ENCODE data around the gene OLIG3. TPM values are rescaled to one million over a fixed set of nuclear protein-coding genes. Genes with fewer than 3 reads are reported as not detected.
A peak's percentile ranks its signal among the peaks of the same experiment; 100 is the strongest.

The OLIG3 gene
- total and polyA plus RNA-seq, 5 donors, result not detected

DNA sequence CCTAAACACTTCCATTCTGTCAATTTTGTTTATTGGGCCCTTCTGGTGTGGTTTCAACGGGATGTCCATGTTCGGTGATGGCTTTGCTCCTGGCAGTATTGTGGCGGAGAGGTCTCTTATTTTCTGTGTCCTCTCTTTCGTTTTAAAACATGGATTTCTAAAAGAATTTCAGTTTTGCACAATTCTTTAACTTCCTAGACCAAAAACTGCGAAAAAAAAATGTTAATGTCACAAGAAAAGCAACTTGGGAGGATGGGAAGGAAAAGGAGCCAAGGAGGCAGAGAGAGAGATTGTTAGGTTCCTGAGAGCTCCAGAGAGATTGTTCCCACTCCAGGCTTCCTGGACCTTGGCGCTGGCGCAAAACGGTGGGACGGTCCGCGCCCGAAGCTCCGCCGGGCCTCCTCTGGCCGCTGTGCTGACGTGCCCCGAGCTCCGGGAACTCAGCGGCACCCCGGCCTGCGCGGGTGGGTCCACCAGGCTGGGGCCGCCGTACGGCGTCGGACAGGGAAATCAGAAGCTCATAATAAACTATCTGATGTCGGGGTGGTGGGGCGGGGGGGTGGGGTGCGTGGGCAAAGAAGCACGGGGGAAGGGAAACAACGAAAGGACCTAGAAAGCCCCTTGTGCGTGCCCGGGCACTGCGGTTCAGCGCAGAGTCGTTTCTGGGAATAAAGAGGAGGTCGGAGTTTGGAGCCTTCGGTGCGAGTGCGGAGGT, 951 bp upstream of the OLIG3 start:
- H3K4me3 ChIP-seq (ENCODE audit: low read length), result peak overlapping the region; percentile 18
- no peak for DNase-seq
- peak in 1 of 2 donors; percentile 31 for ATAC-seq
- H3K4me1 ChIP-seq (ENCODE audit: control insufficient read depth, insufficient read depth, low read length), result peaks cover 2% of the 10 kb centered on the region
- no peaks in the 10 kb centered on the region for H3K9me3 ChIP-seq (ENCODE audit: control insufficient read depth, low read length)
- 6% methylated on average over 41 of the region's 41 CpGs for WGBS
- no peak overlapping the region for H3K27ac ChIP-seq (ENCODE audit: low read length)
- intact Hi-C loops (cut with DNase I), result no loop called here
- H3K27me3 ChIP-seq (ENCODE audit: control insufficient read depth, insufficient read depth), result no peaks in the 10 kb centered on the region

DNA sequence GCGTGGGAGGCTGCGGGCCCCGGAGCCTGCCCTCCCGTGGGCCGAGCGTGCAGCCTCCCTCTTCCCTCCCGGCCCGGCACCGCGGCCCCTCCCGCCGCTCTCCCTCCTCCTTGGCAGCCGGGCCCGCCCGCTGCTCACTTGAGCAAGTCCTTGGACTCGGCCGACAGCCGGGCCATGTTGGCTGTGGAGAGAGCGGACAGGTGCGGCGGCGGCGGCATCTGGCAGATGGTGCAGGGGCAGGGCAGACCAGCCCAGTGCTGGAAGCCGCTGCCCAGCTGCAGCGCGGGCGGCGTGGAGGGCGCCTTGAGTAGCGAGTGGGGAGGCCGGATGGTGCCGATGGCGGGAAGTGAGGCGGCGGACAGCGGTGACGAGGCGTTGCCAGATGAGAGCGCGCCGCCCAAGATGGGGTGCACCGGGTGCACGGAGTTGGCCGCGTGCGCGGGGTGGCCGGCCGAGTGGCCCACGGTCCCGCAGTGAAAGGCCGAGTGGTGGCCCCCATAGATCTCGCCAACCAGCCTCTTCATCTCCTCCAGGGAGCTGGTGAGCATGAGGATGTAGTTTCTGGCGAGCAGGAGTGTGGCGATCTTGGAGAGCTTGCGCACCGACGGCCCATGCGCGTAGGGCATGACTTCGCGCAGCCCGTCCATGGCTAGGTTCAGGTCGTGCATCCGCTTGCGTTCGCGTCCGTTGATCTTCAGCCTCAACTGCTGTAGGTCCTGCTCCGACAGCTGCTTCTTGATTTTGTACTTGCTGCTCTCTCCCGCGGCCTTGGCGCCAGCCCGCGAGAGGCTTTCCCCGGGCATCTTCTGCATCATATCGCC, 766 bp downstream of the OLIG3 start:
- Histone ChIP-seq H3K4me1 (ENCODE audit: control insufficient read depth, insufficient read depth, low read length) (peaks cover 4% of the 10 kb centered on the region), H3K9me3 (ENCODE audit: control insufficient read depth, low read length) (no peaks in the 10 kb centered on the region), H3K27me3 (ENCODE audit: control insufficient read depth, insufficient read depth) (no peaks in the 10 kb centered on the region), H3K4me3 (ENCODE audit: low read length) (no peak overlapping the region), H3K27ac (ENCODE audit: low read length) (no peak overlapping the region)
- intact Hi-C loops (cut with DNase I), result no loop called here
- ATAC-seq, result no peak
- WGBS, result 4% methylated on average over 77 of the region's 77 CpGs
- DNase-seq, result peak in 1 of 3 donors; percentile 49

DNA sequence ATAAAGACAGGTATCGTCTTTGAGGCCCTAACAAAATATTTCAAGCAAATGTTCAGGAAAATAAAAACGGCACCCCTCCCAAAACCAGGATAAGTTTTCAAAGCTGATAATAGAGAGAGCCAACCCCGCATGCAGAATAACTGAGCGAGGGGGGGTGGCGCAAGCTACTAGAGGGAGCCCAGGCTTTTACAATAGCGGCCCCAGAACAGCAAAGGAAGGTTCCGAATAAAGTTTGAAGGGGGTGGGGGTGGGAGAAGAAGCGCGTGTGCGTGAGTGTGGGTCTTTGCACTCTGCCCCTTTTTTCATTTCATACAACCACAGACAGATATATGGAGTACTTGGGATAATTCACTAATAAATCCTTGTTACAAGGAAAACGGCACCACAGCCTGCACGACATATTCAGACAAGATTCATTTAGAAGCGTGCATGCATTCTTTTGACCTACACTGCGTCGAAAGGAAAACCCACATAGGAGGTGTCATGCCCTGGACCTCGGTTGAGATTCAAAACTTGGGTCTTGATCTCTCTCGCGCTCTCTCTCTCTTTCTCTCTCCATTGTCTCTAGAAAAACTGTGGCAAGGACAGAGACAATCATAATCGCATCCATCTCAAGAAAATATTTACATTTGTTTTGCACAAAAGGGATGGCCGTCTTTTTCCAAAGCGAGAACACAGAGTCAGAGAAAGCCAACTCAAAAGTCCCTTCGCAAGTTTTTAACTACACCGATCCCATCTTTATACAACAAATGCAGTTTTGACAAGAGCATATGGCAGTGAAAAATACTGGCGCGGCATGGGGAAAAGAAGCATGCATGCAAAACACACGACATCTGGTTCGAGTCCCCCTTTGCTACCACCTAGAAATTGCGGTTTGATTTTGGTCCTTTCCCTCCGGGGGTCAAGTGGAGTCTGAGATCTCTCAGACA, 1.6 kb downstream of the OLIG3 start:
- no peaks in the 10 kb centered on the region for H3K27me3 ChIP-seq (ENCODE audit: control insufficient read depth, insufficient read depth)

DNA sequence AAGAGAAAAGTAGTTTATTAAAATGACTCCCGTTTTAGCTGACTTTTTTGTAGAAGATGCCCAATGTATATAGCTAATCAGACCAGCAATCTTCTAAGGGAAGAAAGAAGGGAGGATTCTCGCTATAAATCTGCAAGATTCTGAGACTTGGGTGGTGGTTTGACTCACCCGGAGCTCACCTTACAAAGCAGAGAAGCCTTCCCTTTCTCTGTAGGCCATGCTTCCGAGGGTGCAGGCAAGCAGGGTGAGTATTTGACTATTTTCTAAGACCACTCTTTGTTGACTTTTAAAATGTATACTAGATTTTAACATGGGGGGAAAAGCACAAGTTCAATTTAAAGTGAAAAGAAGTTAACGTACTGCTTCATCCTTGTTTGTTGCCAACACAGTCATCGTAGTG, 2.7 kb downstream of the OLIG3 start:
- ATAC-seq (no peak), DNase-seq (no peak)
- Histone ChIP-seq H3K27me3 (ENCODE audit: control insufficient read depth, insufficient read depth) (no peaks in the 10 kb centered on the region), H3K4me3 (ENCODE audit: low read length) (no peak overlapping the region), H3K4me1 (ENCODE audit: control insufficient read depth, insufficient read depth, low read length) (peaks cover 4% of the 10 kb centered on the region), H3K27ac (ENCODE audit: low read length) (no peak overlapping the region), H3K9me3 (ENCODE audit: control insufficient read depth, low read length) (no peaks in the 10 kb centered on the region)
- WGBS, result 42% methylated on average over 6 of the region's 6 CpGs
- intact Hi-C loops (cut with DNase I), result no loop called here

More for the DNA sequence above, 1.6 kb downstream of the OLIG3 start:
- DNase-seq (no peak), ATAC-seq (no peak)
- no peaks in the 10 kb centered on the region for H3K9me3 ChIP-seq (ENCODE audit: control insufficient read depth, low read length)
- no peak overlapping the region for H3K4me3 ChIP-seq (ENCODE audit: low read length)
- H3K27ac ChIP-seq (ENCODE audit: low read length), result no peak overlapping the region
- intact Hi-C loops (cut with DNase I), result no loop called here
- WGBS, result 10% methylated on average over 29 of the region's 29 CpGs
- peaks cover 4% of the 10 kb centered on the region for H3K4me1 ChIP-seq (ENCODE audit: control insufficient read depth, insufficient read depth, low read length)

DNA sequence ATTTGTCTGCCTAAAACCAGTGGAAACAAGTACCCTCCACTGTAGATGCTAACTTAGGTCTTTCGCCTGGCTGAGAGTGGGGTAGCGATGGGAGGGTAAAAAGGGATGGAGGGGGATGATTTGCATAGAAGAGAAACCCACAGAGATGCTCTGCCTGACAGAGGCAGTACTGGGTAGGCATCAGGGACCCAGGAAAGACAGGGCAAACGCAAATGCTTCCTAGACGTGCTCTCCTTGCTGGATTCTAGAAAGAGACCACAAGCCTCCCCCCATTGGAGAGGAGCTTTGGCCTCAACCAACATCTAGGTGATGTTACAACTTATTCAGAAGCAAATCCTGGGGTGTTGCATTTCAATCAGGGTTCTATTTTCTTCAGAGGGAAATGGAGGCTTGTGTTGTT, 3.2 kb downstream of the OLIG3 start:
- Histone ChIP-seq H3K27ac (ENCODE audit: low read length) (no peak overlapping the region), H3K9me3 (ENCODE audit: control insufficient read depth, low read length) (no peaks in the 10 kb centered on the region), H3K4me1 (ENCODE audit: control insufficient read depth, insufficient read depth, low read length) (peaks cover 4% of the 10 kb centered on the region), H3K27me3 (ENCODE audit: control insufficient read depth, insufficient read depth) (no peaks in the 10 kb centered on the region), H3K4me3 (ENCODE audit: low read length) (no peak overlapping the region)
- intact Hi-C loops (cut with DNase I), result no loop called here
- 72% methylated on average over 4 of the region's 4 CpGs for WGBS
- no peak for DNase-seq
- ATAC-seq, result no peak

DNA sequence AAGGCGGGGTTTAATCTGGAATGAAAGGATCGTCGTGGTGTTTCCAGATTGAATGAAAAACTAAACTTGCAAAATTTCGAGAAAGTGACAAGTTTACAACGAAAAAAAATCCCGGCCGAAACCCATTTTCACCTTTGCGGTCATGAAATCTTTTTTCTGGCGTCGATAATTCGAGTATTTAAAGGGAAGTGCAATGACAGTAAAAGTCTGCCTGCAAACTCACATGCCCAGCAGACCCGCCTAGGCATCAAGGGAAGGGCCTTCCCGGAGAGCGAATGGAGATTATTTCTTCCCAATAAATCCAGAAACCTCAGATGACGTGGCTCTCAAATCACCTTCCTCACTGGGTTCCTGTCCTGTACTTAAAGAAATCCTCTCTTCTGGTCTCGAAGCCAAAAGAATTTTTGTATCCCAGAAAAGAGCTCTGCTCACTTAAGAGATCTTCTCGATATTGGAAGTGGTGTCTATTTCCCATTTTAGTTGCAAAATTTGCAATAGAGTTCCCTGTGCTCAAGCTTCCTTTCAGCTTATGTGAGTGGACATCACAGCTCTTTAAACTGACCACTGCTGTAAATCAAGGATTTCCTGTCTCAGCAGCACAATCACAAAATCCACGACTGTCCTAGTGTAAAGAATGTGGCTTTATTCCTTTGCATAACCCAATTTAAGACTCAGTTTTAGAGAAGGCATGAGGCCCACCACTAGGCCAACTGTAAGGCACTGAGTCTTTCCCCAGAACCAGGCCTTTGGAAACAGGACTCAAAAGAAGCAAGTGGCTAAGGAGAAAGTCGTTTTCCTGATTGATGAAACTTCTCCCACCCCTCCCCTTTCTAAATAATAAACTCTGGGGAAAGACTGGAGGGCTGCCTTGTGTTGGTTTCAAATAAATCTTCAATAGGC, 3.9 kb downstream of the OLIG3 start:
- peaks cover 4% of the 10 kb centered on the region for H3K4me1 ChIP-seq (ENCODE audit: control insufficient read depth, insufficient read depth, low read length)
- H3K4me3 ChIP-seq (ENCODE audit: low read length), result no peak overlapping the region
- no peak overlapping the region for H3K27ac ChIP-seq (ENCODE audit: low read length)
- no peak for DNase-seq
- intact Hi-C loops (cut with DNase I), result no loop called here
- no peaks in the 10 kb centered on the region for H3K27me3 ChIP-seq (ENCODE audit: control insufficient read depth, insufficient read depth)
- ATAC-seq, result no peak
- no peaks in the 10 kb centered on the region for H3K9me3 ChIP-seq (ENCODE audit: control insufficient read depth, low read length)
- WGBS, result 38% methylated on average over 19 of the region's 19 CpGs

DNA sequence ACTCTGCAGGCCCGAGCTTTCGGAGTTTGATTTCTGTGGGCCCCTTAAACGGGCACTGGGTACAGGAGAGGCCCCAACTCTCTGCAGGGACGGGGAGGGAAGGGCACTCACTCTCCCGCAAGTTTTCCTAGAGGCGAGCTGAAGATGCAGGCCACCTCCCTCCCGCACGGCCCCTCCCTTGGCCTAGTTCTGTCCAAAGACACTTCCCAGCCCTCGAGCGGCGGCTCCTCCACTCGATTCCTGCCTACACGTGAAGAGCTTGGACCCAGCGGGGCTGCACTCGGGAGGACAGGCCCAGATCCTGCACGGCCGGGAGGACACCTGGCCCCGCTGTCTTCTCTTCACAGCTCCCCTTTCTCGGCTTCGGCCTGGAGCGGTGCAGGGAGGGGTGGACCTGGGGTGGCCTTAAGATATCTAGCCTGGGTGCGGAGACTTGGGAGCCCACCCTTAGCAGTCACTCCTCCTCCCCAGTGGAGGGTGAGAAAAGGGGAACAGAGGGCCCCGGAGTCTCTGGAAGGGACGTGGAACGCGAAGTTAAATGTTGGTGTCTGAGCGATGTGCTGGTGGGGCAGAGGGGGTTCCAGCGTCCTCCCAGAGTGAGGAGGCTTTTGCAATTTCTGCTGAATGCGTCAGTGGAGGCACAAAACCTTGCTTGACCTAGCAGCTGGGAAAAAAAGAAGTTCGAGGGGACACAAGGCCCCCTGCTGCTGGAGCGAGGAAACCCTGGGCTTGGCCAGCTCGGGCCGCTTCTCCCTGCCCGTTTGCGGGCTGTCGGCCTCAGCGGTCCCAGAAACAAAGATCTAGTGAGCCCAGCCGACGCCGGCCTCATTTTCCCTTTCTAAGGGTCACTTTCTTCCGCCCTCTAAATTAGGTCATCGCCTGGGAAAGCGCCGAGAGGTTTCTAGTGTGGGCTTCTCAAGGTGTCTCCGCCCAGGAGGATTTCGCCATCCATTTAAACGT, 4.9 kb downstream of the OLIG3 start:
- ATAC-seq, result peak; percentile 25 to 31
- H3K27me3 ChIP-seq (ENCODE audit: control insufficient read depth, insufficient read depth), result no peaks in the 10 kb centered on the region
- peak in 1 of 3 donors; percentile 47 for DNase-seq
- no peak overlapping the region for H3K27ac ChIP-seq (ENCODE audit: low read length)
- intact Hi-C loops (cut with DNase I), result no loop called here
- 11% methylated on average over 47 of the region's 47 CpGs for WGBS
- H3K4me1 ChIP-seq (ENCODE audit: control insufficient read depth, insufficient read depth, low read length), result peaks cover 2% of the 10 kb centered on the region
- H3K4me3 ChIP-seq (ENCODE audit: low read length), result peak overlapping the region; percentile 12
- H3K9me3 ChIP-seq (ENCODE audit: control insufficient read depth, low read length), result no peaks in the 10 kb centered on the region

DNA sequence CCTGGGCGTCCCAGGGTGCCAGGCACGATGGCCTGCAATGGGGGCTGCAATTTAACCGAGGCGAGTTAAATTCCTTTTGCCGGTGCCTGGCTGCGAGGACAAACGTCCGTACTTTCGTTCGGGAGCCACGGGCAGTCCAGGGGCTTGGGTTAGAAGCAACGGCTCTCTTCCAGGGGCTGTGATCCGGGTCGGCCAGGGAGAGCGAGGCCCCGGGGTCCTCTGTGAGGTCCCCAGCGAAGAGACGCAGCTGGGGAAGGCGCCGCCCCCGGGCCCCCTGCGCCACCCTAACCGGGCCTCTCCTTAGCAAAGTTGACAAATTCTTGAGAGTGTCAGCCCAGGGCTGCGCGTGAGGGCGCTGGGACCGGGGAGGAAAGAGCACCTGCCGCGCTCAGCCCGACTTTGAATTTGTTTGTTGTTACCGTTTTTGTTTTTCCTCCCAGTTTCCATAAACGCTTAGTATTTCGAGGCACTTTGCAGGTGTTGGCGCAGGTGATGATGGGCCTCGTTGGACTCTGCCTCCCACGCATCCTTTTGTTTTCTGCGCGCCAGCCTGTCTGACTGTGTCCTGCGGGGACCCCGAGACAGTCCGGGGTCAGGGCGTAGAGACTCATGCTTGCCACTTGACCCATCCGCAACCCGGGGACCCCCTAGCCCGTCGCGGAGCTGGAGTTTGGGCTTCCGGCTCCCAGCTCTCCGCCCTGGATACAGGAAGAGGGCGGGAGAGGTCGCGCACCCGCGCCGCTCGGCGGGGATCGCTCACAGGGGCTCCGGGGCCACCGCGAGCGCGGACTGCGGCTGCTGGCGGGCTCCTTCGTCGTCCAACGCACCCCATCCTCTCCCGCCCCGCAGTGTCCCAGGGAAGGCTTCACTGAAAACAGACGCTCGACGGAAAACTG, 5.8 kb downstream of the OLIG3 start:
- WGBS, result 2% methylated on average over 73 of the region's 73 CpGs
- Histone ChIP-seq H3K9me3 (ENCODE audit: control insufficient read depth, low read length) (no peaks in the 10 kb centered on the region), H3K4me1 (ENCODE audit: control insufficient read depth, insufficient read depth, low read length) (peaks cover 2% of the 10 kb centered on the region), H3K4me3 (ENCODE audit: low read length) (peak overlapping the region; percentile 12), H3K27me3 (ENCODE audit: control insufficient read depth, insufficient read depth) (no peaks in the 10 kb centered on the region), H3K27ac (ENCODE audit: low read length) (no peak overlapping the region)
- ATAC-seq, result peak in 1 of 2 donors; percentile 18
- intact Hi-C loops (cut with DNase I), result no loop called here
- DNase-seq, result no peak

DNA sequence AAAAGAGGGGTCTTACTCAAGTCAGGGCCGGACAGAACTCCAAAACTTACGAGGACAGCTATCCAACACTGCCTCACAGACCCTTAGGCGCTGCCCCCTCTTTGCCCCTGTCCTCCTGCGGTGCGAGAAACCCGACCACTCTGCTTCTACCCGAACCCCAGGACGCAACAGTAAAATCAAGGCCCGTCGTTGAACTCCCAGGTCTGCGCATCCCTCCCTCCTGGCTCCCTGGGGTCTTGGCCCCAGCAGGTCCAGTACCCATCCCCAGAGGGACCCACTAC, 6.4 kb downstream of the OLIG3 start:
- ATAC-seq (no peak), DNase-seq (no peak)
- peaks cover 2% of the 10 kb centered on the region for H3K4me1 ChIP-seq (ENCODE audit: control insufficient read depth, insufficient read depth, low read length)
- 5% methylated on average over 11 of the region's 11 CpGs for WGBS
- H3K27ac ChIP-seq (ENCODE audit: low read length), result no peak overlapping the region
- intact Hi-C loops (cut with DNase I), result no loop called here
- H3K27me3 ChIP-seq (ENCODE audit: control insufficient read depth, insufficient read depth), result peaks cover 4% of the 10 kb centered on the region
- no peaks in the 10 kb centered on the region for H3K9me3 ChIP-seq (ENCODE audit: control insufficient read depth, low read length)
- no peak overlapping the region for H3K4me3 ChIP-seq (ENCODE audit: low read length)
